Neutrophil (primary cell): ENCODE data around the gene LCP2.

Experiments
- H3K27ac ChIP-seq: fragments of 200-600 bp; sonication (generic); 2 replicates; pipeline ENCODE4 v1.5.1; 2016; ENCODE audit warnings: mild to moderate bottlenecking, moderate library complexity
- H3K27me3 ChIP-seq: fragments of 200-600 bp; sonication (generic); 2 replicates; pipeline ENCODE4 v1.6.0; 2016; ENCODE audit warnings: mild to moderate bottlenecking
- H3K36me3 ChIP-seq: fragments of 200-600 bp; sonication (generic); 2 replicates; pipeline ENCODE4 v1.5.1; 2017
- H3K4me1 ChIP-seq, 2 experiments: fragments of 200-600 bp in 1 of 2; sonication (generic) in 1 of 2; 1 replicate in 1 of 2; 2 replicates in 1 of 2; pipeline versions ENCODE4 v1.5.1 to v1.6.1; 2013 to 2016; ENCODE audit warnings: low read depth in 1 of 2, low read length in 1 of 2, mild to moderate bottlenecking in 1 of 2, moderate library complexity in 1 of 2; ENCODE audit not compliant: control insufficient read depth in 1 of 2, insufficient read depth in 1 of 2
- H3K4me3 ChIP-seq, 2 experiments: fragments of 200-600 bp in 1 of 2; sonication (generic) in 1 of 2; 1 replicate in 1 of 2; 2 replicates in 1 of 2; pipeline ENCODE4 v1.5.1; 2013 to 2016; ENCODE audit warnings: low read depth in 1 of 2, low read length in 1 of 2, mild to moderate bottlenecking in 1 of 2, moderate library complexity in 1 of 2
- H3K9me3 ChIP-seq: fragments of 200-600 bp; sonication (generic); 2 replicates; pipeline ENCODE4 v1.5.1; 2016
- TF ChIP-seq, protein P1 (sequence below): fragments of 200-600 bp; sonication (generic); IDR thresholded peaks from 2 replicates; pipeline ENCODE4 v1.5.1; 2016; ENCODE audit warnings: antibody characterized with exemption

LCP2 gene

DNA sequence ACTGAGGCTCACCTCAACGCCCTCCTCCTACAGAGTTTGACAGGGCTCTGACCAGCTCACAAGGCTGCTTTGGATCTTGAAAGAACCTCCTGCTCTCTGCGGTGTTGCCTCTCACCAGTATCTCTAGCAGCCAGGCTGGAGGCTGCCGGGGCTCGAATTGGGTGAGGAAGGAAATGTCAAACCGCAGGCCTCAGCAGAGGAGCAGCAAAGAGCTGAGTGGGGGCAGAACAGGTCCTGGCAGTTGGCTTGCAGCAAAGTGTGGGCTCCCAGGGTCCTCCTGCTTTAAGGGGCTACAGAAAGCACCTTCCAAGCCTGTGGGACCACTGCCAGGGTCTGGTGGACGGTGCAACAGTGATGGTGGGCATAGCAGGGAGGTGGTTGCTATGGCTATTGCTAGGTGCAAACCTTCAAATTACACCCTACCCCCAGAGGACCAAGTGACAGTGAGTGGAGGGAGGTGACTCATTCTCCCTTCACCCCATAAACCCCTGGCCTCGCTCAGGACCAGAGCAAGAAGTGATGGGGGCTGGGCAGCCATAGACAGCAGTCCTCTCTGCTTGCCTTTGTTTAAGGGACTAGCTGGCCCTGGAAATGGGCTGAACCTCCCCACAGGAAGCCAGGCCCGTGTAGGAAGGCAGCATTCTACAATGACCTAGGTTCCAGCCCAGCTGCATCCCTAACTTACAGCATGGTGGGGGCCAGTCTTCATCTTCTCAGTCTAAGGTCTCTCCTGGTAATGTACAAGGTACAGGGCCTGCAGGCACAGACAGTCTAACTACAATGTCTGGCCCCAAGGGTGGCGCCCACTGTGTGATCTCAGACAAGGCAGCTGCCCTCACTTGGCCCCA lies 18.7 kb downstream of the LCP2 start:
- peak overlapping the region; percentile 97 for H3K27ac ChIP-seq
- H3K27me3 ChIP-seq = no peaks in the 10 kb centered on the region
- H3K4me3 ChIP-seq = peak overlapping the region; percentile 53 to 57
- peaks cover 88% of the 10 kb centered on the region for H3K36me3 ChIP-seq
- peaks cover 85% of the 10 kb centered on the region in 2 experiments for H3K4me1 ChIP-seq
- no peaks in the 10 kb centered on the region for H3K9me3 ChIP-seq
- TF ChIP-seq, protein P1, sequence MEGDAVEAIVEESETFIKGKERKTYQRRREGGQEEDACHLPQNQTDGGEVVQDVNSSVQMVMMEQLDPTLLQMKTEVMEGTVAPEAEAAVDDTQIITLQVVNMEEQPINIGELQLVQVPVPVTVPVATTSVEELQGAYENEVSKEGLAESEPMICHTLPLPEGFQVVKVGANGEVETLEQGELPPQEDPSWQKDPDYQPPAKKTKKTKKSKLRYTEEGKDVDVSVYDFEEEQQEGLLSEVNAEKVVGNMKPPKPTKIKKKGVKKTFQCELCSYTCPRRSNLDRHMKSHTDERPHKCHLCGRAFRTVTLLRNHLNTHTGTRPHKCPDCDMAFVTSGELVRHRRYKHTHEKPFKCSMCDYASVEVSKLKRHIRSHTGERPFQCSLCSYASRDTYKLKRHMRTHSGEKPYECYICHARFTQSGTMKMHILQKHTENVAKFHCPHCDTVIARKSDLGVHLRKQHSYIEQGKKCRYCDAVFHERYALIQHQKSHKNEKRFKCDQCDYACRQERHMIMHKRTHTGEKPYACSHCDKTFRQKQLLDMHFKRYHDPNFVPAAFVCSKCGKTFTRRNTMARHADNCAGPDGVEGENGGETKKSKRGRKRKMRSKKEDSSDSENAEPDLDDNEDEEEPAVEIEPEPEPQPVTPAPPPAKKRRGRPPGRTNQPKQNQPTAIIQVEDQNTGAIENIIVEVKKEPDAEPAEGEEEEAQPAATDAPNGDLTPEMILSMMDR = no peak

DNA sequence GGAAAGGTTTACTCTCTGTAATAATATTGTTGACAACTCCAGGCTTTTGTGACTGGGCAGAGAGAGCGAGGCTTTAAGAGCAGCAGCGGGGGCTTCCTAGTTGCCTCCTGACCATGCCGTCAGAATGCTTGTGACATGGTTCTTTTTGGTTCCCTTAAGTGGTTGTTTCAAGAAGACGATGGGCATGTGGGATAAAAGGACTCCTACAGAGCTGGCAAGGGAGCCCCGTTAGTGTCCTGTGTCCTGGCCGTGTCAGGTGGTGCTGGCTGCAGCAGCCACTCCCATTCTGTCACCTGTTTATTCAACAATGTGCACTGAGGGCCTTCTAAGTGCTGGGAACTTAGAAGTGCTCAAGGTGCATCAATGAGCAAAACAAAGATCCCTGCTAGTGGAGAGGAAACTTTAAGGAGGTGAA lies 19.7 kb downstream of the LCP2 start:
- no peaks in the 10 kb centered on the region for H3K9me3 ChIP-seq
- H3K4me1 ChIP-seq = peaks cover 75 to 76% of the 10 kb centered on the region in 2 experiments
- peak overlapping the region; percentile 35 to 57 for H3K4me3 ChIP-seq
- peak overlapping the region; percentile 97 for H3K27ac ChIP-seq
- TF ChIP-seq, protein P1 = no peak
- H3K36me3 ChIP-seq = peaks cover 88% of the 10 kb centered on the region
- no peaks in the 10 kb centered on the region for H3K27me3 ChIP-seq

- TF ChIP-seq, protein P1 = no peak
- Histone ChIP-seq H3K4me1 (peaks cover 60 to 67% of the 10 kb centered on the region in 2 experiments), H3K27me3 (no peaks in the 10 kb centered on the region), H3K36me3 (peaks cover 88% of the 10 kb centered on the region), H3K27ac (peak overlapping the region; percentile 97), H3K4me3 (no peak overlapping the region), H3K9me3 (no peaks in the 10 kb centered on the region)
Measured at GRCh38 chr5:170276140-170276539, 21.4 kb downstream of the LCP2 start.

- Histone ChIP-seq H3K36me3 (peaks cover 88% of the 10 kb centered on the region), H3K27ac (peak overlapping the region; percentile 97), H3K4me1 (peaks cover 56 to 65% of the 10 kb centered on the region in 2 experiments), H3K27me3 (no peaks in the 10 kb centered on the region), H3K4me3 (no peak overlapping the region), H3K9me3 (no peaks in the 10 kb centered on the region)
- TF ChIP-seq, protein P1 = no peak
Measured at GRCh38 chr5:170275376-170275994, 22.1 kb downstream of the LCP2 start.

DNA sequence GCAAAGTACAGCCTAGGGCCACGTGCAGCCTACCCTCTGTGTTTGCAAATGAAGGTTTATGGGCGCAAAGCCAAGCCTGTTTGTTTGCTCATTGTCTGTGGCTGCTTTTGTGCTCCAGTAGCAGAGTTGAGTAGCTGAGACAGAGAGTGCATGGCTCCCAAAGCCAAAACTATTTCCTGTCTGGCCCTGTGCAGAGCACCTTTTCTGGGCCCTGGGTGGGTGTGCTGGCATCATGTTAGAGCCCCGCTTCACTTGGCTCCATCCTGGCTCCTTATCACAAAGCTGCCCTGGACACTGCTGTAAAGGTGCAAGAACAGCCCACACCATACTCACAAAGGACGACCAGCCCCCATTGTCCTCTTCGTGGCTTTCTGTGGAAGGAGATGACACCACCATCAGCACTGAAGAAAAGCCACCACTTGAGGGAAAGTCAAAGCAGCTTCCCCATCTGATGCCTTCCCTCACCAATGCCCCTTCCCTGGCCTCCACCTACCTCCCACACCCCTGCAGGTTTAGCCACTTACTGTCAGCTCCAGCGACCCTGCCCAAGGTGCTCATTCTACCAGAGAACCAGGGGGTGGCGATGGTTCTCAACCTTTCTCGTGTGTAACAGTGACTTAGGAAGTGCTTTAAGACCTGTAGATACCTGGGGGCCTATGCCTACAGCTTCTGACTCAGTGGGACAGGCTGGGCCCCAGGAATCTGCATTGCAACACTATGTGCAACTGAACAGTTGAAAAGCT lies 23.4 kb downstream of the LCP2 start:
- Histone ChIP-seq H3K4me3 (no peak overlapping the region), H3K36me3 (peaks cover 89% of the 10 kb centered on the region), H3K9me3 (no peaks in the 10 kb centered on the region), H3K27ac (peak overlapping the region; percentile 60), H3K4me1 (peaks cover 56 to 65% of the 10 kb centered on the region in 2 experiments), H3K27me3 (no peaks in the 10 kb centered on the region)
- TF ChIP-seq, protein P1 = peak; percentile 12
